Stomach (tissue), 4 donors: Measurements from ENCODE around the gene COL6A5.

Experiments
- EP300 ChIP-seq: sonication (generic); formaldehyde crosslinking; IDR thresholded peaks from one replicate; pipeline ENCODE4 v1.6.1; 2017; ENCODE audit warnings: antibody characterized with exemption
- POLR2A ChIP-seq, 4 donors: fragments of 450-650 bp; IDR thresholded peaks; one replicate each; pipeline ENCODE4 v1.6.1; 2016; ENCODE audit warnings: antibody characterized with exemption in 4 of 4, control low read depth in 2 of 4, mild to moderate bottlenecking in 1 of 4, moderate library complexity in 1 of 4
- POLR2AphosphoS5 ChIP-seq, 3 donors: sonication (generic); formaldehyde crosslinking; IDR thresholded peaks; one replicate each; pipeline ENCODE4 v1.6.1; 2016; ENCODE audit warnings: antibody characterized with exemption in 3 of 3
- TF ChIP-seq, protein P1 (sequence below), 7 experiments: fragments of 450-650 bp in 4 of 7; fragments of 200-600 bp in 3 of 7; sonication (generic) in 3 of 7; IDR thresholded peaks; one replicate each; pipeline ENCODE4 v1.5.1; 2016 to 2019; ENCODE audit warnings: antibody characterized with exemption in 7 of 7, control low read depth in 2 of 7, mild to moderate bottlenecking in 1 of 7

DNA sequence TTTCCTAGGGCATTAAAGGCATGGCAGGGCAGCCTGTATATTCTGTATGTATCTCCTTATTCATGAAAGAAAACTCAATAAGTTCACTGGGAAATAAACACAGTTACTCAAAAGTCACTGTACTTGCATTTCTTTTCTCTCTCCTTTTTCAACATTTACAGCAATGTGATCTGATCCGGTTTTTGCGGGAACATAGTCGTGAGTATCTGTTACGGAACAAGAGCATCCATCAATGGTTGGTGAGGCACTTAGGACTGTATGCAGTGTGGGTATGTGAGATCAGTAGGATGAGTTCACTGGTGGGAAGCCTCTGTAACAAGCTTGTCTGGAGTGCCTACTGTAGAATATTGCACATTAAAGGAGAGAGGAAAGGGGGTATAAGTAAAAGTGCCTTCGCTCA is 80.7 kb downstream of the COL6A5 start:
- TF ChIP-seq, protein P1, sequence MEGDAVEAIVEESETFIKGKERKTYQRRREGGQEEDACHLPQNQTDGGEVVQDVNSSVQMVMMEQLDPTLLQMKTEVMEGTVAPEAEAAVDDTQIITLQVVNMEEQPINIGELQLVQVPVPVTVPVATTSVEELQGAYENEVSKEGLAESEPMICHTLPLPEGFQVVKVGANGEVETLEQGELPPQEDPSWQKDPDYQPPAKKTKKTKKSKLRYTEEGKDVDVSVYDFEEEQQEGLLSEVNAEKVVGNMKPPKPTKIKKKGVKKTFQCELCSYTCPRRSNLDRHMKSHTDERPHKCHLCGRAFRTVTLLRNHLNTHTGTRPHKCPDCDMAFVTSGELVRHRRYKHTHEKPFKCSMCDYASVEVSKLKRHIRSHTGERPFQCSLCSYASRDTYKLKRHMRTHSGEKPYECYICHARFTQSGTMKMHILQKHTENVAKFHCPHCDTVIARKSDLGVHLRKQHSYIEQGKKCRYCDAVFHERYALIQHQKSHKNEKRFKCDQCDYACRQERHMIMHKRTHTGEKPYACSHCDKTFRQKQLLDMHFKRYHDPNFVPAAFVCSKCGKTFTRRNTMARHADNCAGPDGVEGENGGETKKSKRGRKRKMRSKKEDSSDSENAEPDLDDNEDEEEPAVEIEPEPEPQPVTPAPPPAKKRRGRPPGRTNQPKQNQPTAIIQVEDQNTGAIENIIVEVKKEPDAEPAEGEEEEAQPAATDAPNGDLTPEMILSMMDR (IDR thresholded peaks at IDR 0.05), result no peak
- TF ChIP-seq POLR2A (IDR thresholded peaks at IDR 0.05) (no peak), EP300 (no peak), POLR2AphosphoS5 (IDR thresholded peaks at IDR 0.05) (no peak)
